Spleen (tissue), 11 donors: ENCODE data around the gene LEP. TPM values are rescaled to one million over a fixed set of nuclear protein-coding genes. Genes with fewer than 3 reads are reported as not detected.

Experiments used
- DNase-seq: peaks from one replicate; pipeline ENCODE4 v3.0.0-alpha.2; 2020
- H3K27ac ChIP-seq, 8 donors: fragments of 200-600 bp; sonication (generic) in 7 of 8; 1 replicate in 4 of 8; 2 replicates in 4 of 8; pipeline versions ENCODE4 v1.5.0 to v1.8.0; 2016 to 2021; ENCODE audit warnings: inconsistent platforms in 4 of 8, mild to moderate bottlenecking in 4 of 8, moderate library complexity in 1 of 8
- H3K27me3 ChIP-seq, 7 donors: fragments of 200-600 bp; sonication (generic) in 6 of 7; replicated peaks in 1 of 7; 1 replicate in 4 of 7; 2 replicates in 3 of 7; pipeline versions ENCODE4 v1.5.0 to v1.8.0; 2016 to 2021; ENCODE audit warnings: inconsistent platforms in 3 of 7, mild to moderate bottlenecking in 1 of 7
- H3K36me3 ChIP-seq, 6 donors: fragments of 200-600 bp; sonication (generic) in 5 of 6; 1 replicate in 4 of 6; 2 replicates in 2 of 6; pipeline versions ENCODE4 v1.5.0 to v1.8.0; 2016 to 2021; ENCODE audit warnings: inconsistent platforms in 2 of 6
- H3K4me1 ChIP-seq, 6 donors: fragments of 200-600 bp; sonication (generic) in 5 of 6; 1 replicate in 3 of 6; 2 replicates in 3 of 6; pipeline versions ENCODE4 v1.5.0 to v1.8.0; 2016 to 2021; ENCODE audit warnings: inconsistent platforms in 3 of 6
- H3K4me3 ChIP-seq, 8 donors: fragments of 200-600 bp; sonication (generic) in 7 of 8; 1 replicate in 4 of 8; 2 replicates in 4 of 8; pipeline versions ENCODE4 v1.5.0 to v1.8.0; 2016 to 2021; ENCODE audit warnings: inconsistent platforms in 4 of 8, mild to moderate bottlenecking in 4 of 8, moderate library complexity in 2 of 8
- H3K9me3 ChIP-seq, 8 donors: fragments of 200-600 bp; sonication (generic) in 7 of 8; 1 replicate in 4 of 8; 2 replicates in 4 of 8; pipeline versions ENCODE4 v1.5.0 to v1.8.0; 2016 to 2021; ENCODE audit warnings: inconsistent platforms in 4 of 8
- CTCF ChIP-seq, 11 experiments: fragments of 200-600 bp in 7 of 11; fragments of 450-650 bp in 4 of 11; sonication (generic) in 4 of 11; IDR thresholded peaks in 8 of 11; conservative IDR thresholded peaks in 3 of 11; 1 replicate in 7 of 11; 2 replicates in 4 of 11; pipeline versions ENCODE4 v1.4.0 to v1.8.0; 2016 to 2021; ENCODE audit warnings: antibody characterized with exemption in 11 of 11, inconsistent platforms in 4 of 11, mild to moderate bottlenecking in 1 of 11
- POLR2A ChIP-seq, 3 donors: fragments of 450-650 bp; IDR thresholded peaks; one replicate each; pipeline ENCODE4 v1.5.1; 2017; ENCODE audit warnings: antibody characterized with exemption in 3 of 3, mild to moderate bottlenecking in 1 of 3
- POLR2AphosphoS5 ChIP-seq, 3 donors: sonication (generic); formaldehyde crosslinking; IDR thresholded peaks; one replicate each; pipeline ENCODE4 v1.5.1; 2017; ENCODE audit warnings: antibody characterized with exemption in 3 of 3
- WGBS, 5 donors: extraction: QIAGEN DNeasy Blood & Tissue Kit in 3 of 5; methylation state at CpG; one replicate each; pipeline versions ENCODE4 v1.1.5 to v1.1.7; 2013 to 2018; 5-methylcytosine and 5-hydroxymethylcytosine counted together
- intact Hi-C: fragments of 100-400 bp; cut with DNase I; formaldehyde crosslinking; loops from one replicate; pipeline ENCODE4 v1.15.0; 2023; ENCODE audit warnings: low total_unique reads
- polyA plus RNA-seq, 3 donors: library from polyadenylated mRNA; stranded (reverse); fragments of 200-250 nt; gene quantifications; one replicate each; pipeline ENCODE4 v1.2.1, GENCODE V29; 2013
- total RNA-seq, 7 donors: library from RNA; depleted of rRNA in 3 of 7; stranded (reverse); fragments of >200 nt in 3 of 7; fragmentation: NEBNext Ultra II Directional in 4 of 7; extraction: Animal tissue kit (Norgen Biotek cat#: 25700) in 4 of 7; gene quantifications; one replicate each; pipeline versions ENCODE4 v1.1.0 to v1.2.1, GENCODE V29; 2016 to 2021
- donor health status: healthy with polysubstance abuse.
- donor health status: DM: no; HTN: no; CAD: no; lungs with moderate emphysema.
- donor health status: DM: no; HTN: no; CAD: no.
- donor health status: Bipolar disorder and iron deficiency.
- donor health status: healthy.
- donor health status: DM: no; HTN: no; CAD: no.
- donor health status: DM: yes; HTN: yes; CAD: no.

Gene LEP
- total and polyA plus RNA-seq, 10 donors: 0.06 to 0.44 (median 0.13) TPM; not detected in 5

DNA sequence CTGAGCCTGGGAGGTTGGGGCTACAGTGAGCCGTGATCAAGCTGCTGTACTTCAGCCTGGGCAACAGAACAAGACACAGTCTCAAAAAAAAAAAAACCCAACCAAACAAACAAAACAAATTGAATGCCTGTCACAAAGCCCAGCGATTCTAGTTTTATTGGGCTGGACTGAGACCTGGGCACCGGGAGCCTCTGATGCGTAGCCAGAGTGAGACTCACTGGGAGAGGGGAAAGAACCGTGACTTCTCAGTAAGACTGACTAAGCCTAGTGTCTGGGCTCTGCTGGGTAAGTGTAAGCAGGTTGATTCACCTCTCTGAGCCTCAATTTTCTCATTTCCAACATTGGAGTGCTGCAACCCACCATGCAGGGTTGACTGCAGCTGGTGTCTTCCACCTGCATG, 10.1 kb upstream of the LEP start:
- DNase-seq: no peak
- intact Hi-C loops: no loop called here
- Histone ChIP-seq H3K4me1 (peaks cover 0 to 20% (median 0%) of the 10 kb centered on the region in 6 donors), H3K4me3 (no peak overlapping the region), H3K27me3 (peaks cover 0 to 22% (median 0%) of the 10 kb centered on the region in 7 donors), H3K9me3 (no peaks in the 10 kb centered on the region), H3K27ac (no peak overlapping the region), H3K36me3 (no peaks in the 10 kb centered on the region)
- no peak for TF ChIP-seq POLR2A (IDR thresholded peaks at IDR 0.05)
- no peak for TF ChIP-seq POLR2AphosphoS5 (IDR thresholded peaks at IDR 0.05)
- TF ChIP-seq CTCF (IDR thresholded peaks at IDR 0.05 in 8 of 11, conservative IDR thresholded peaks at IDR 0.05 in 3 of 11): no peak
- 82 to 94% (median 89%) methylated on average over 5 of the region's 5 CpGs for WGBS, 5 donors

- H3K4me3 ChIP-seq: no peak overlapping the region
- no peak for DNase-seq
- no peak for TF ChIP-seq CTCF (IDR thresholded peaks at IDR 0.05 in 8 of 11, conservative IDR thresholded peaks at IDR 0.05 in 3 of 11)
- TF ChIP-seq POLR2AphosphoS5 (IDR thresholded peaks at IDR 0.05): no peak
- TF ChIP-seq POLR2A (IDR thresholded peaks at IDR 0.05): no peak
- no peaks in the 10 kb centered on the region for H3K9me3 ChIP-seq
- H3K36me3 ChIP-seq: no peaks in the 10 kb centered on the region
- H3K27ac ChIP-seq: no peak overlapping the region
- 84 to 95% (median 91%) methylated on average over 6 of the region's 6 CpGs for whole genome bisulfite sequencing, 5 donors
- H3K4me1 ChIP-seq: peaks cover 0 to 26% (median under 1%) of the 10 kb centered on the region in 6 donors
- peaks cover 0 to 22% (median 0%) of the 10 kb centered on the region in 7 donors for H3K27me3 ChIP-seq
- intact Hi-C loops: no loop called here
Measured at GRCh38 chr7:128231677-128232076, 9.4 kb upstream of the LEP start.

- DNase-seq: no peak
- 79 to 90% (median 88%) methylated on average over 5 of the region's 5 CpGs for WGBS, 5 donors
- Histone ChIP-seq H3K36me3 (no peaks in the 10 kb centered on the region), H3K27me3 (peaks cover 0 to 7% (median 0%) of the 10 kb centered on the region in 7 donors), H3K4me1 (peaks cover 0 to 21% (median 0%) of the 10 kb centered on the region in 6 donors), H3K4me3 (no peak overlapping the region), H3K9me3 (peaks cover 0 to 7% (median 4%) of the 10 kb centered on the region in 8 donors), H3K27ac (no peak overlapping the region)
- TF ChIP-seq POLR2A (IDR thresholded peaks at IDR 0.05) (no peak), CTCF (IDR thresholded peaks at IDR 0.05 in 8 of 11, conservative IDR thresholded peaks at IDR 0.05 in 3 of 11) (no peak), POLR2AphosphoS5 (IDR thresholded peaks at IDR 0.05) (no peak)
- intact Hi-C loops: no loop called here
Measured at GRCh38 chr7:128233471-128233870, 7.6 kb upstream of the LEP start.

- Histone ChIP-seq H3K4me1 (peaks cover 0 to 21% (median 0%) of the 10 kb centered on the region in 6 donors), H3K4me3 (no peak overlapping the region), H3K27me3 (peaks cover 0 to 4% (median 0%) of the 10 kb centered on the region in 7 donors), H3K9me3 (peaks cover 0 to 18% (median 15%) of the 10 kb centered on the region in 8 donors), H3K36me3 (no peaks in the 10 kb centered on the region), H3K27ac (no peak overlapping the region)
- intact Hi-C loops: no loop called here
- no peak for TF ChIP-seq POLR2AphosphoS5 (IDR thresholded peaks at IDR 0.05)
- TF ChIP-seq POLR2A (IDR thresholded peaks at IDR 0.05): no peak
- no peak for TF ChIP-seq CTCF (IDR thresholded peaks at IDR 0.05 in 8 of 11, conservative IDR thresholded peaks at IDR 0.05 in 3 of 11)
- WGBS, 5 donors: 65 to 92% (median 82%) methylated on average over 9 of the region's 9 CpGs
- no peak for DNase-seq
Measured at GRCh38 chr7:128234476-128235026, 6.5 kb upstream of the LEP start.
